HCT116 (cell line): ENCODE measurements around the gene TLN1. TPM values are rescaled to one million over a fixed set of nuclear protein-coding genes. Genes with fewer than 3 reads are reported as not detected.

Source experiments
- ATAC-seq: fragments of 200-7000 bp; cut with Tn5 transposase; 2 replicates; pipeline ENCODE4 v1.9.1; 2020; ENCODE audit warnings: mild to moderate bottlenecking, moderate library complexity
- BruUV-seq: library from RNA; stranded (reverse); fragments of 400-500 nt; replicated peaks from 2 replicates; lab custom pipeline; 2021; lab: Mats Ljungman, UMichigan
- CTCF ChIA-PET: fragments of 300-600 bp; sonication (Branson Sonifier 250); formaldehyde crosslinking; loops from one replicate; lab custom pipeline; 2021; ENCODE audit warnings: antibody characterized with exemption; lab: Charles Lee
- POLR2A ChIA-PET: fragments of 300-600, 350-600 bp; sonication (Branson Sonifier 250); formaldehyde crosslinking; loops from one replicate; lab custom pipeline; 2021; ENCODE audit warnings: antibody characterized with exemption; lab: Charles Lee
- RAD21 ChIA-PET, 2 experiments: fragments of 300-600 bp; sonication (Branson Sonifier 250); formaldehyde crosslinking; loops; one replicate each; lab custom pipeline; 2023; ENCODE audit warnings: low total read pairs in 2 of 2; ENCODE audit not compliant: uncharacterized antibody in 2 of 2, unreplicated experiment in 2 of 2, low non-redundant PET in 1 of 2; lab: Charles Lee
- DNase-seq: peaks from one replicate; pipeline ENCODE4 v3.0.0-alpha.2; 2010; ENCODE audit warnings: low read depth, low spot score
- H2AFZ ChIP-seq: fragments of 200-600 bp; shearing (Covaris generic), sonication (generic); 2 replicates; pipeline ENCODE4 v1.6.1; 2017; ENCODE audit warnings: low read depth, mixed run types, mixed read lengths, antibody characterized with exemption, low read length; ENCODE audit not compliant: poor library complexity, severe bottlenecking
- H3K27ac ChIP-seq: 2 replicates; pipeline ENCODE4 v1.5.1; 2012; ENCODE audit warnings: low read depth, low read length
- H3K27me3 ChIP-seq: fragments of 200-600 bp; sonication (generic); 2 replicates; pipeline ENCODE4 v1.6.1; 2016; ENCODE audit warnings: mixed run types, low read length, mixed read lengths; ENCODE audit not compliant: insufficient read depth
- H3K36me3 ChIP-seq, 2 experiments: fragments of 200-500 bp in 1 of 2; fragments of 200-600 bp in 1 of 2; sonication (Bioruptor generic) in 1 of 2; sonication (generic) in 1 of 2; 2 replicates each; pipeline versions ENCODE4 v1.5.1 to v1.6.1; 2014 to 2016; ENCODE audit warnings: low read length in 2 of 2, inconsistent platforms in 1 of 2, mixed read lengths in 1 of 2, mixed run types in 1 of 2; ENCODE audit not compliant: insufficient read depth in 2 of 2, control insufficient read depth in 1 of 2
- H3K4me1 ChIP-seq, 2 experiments: fragments of 200-600 bp in 1 of 2; sonication (generic) in 1 of 2; 2 replicates each; pipeline versions ENCODE4 v1.5.1 to v1.6.1; 2012 to 2017; ENCODE audit warnings: low read length in 2 of 2, inconsistent platforms in 1 of 2, mild to moderate bottlenecking in 1 of 2, mixed read lengths in 1 of 2, mixed run types in 1 of 2, moderate library complexity in 1 of 2; ENCODE audit not compliant: insufficient read depth in 2 of 2, control insufficient read depth in 1 of 2
- H3K4me2 ChIP-seq: fragments of 200-600 bp; sonication (generic); 2 replicates; pipeline ENCODE4 v1.6.1; 2017; ENCODE audit warnings: mixed run types, low read length, mixed read lengths
- H3K4me3 ChIP-seq, 2 experiments: fragments of 200-600 bp in 1 of 2; sonication (generic) in 1 of 2; replicated peaks in 1 of 2; 2 replicates each; pipeline ENCODE4 v1.5.1; 2011 to 2016; ENCODE audit warnings: low read length in 2 of 2, control low read depth in 1 of 2, low read depth in 1 of 2, mild to moderate bottlenecking in 1 of 2, mixed read lengths in 1 of 2, mixed run types in 1 of 2
- H3K79me2 ChIP-seq: fragments of 200-600 bp; sonication (generic); 2 replicates; pipeline ENCODE4 v1.6.1; 2017; ENCODE audit warnings: mild to moderate bottlenecking, mixed run types, low read length, moderate library complexity, mixed read lengths; ENCODE audit not compliant: insufficient read depth
- H3K9ac ChIP-seq: fragments of 200-600 bp; sonication (generic); 2 replicates; pipeline ENCODE4 v1.6.1; 2016; ENCODE audit warnings: low read length, mixed read lengths
- H3K9me2 ChIP-seq: fragments of 200-600 bp; sonication (generic), shearing (Covaris generic); 2 replicates; pipeline ENCODE4 v1.6.1; 2017; ENCODE audit warnings: mixed run types, mild to moderate bottlenecking, moderate library complexity; ENCODE audit not compliant: insufficient read depth
- H3K9me3 ChIP-seq, 2 experiments: fragments of 200-500 bp in 1 of 2; fragments of 200-600 bp in 1 of 2; sonication (Bioruptor generic) in 1 of 2; sonication (generic) in 1 of 2; 2 replicates each; pipeline ENCODE4 v1.6.1; 2014 to 2017; ENCODE audit warnings: low read length in 2 of 2, mixed read lengths in 2 of 2, inconsistent platforms in 1 of 2, low read depth in 1 of 2, mild to moderate bottlenecking in 1 of 2, mixed run types in 1 of 2, moderate library complexity in 1 of 2; ENCODE audit not compliant: control insufficient read depth in 1 of 2, insufficient read depth in 1 of 2
- H4K20me1 ChIP-seq: fragments of 200-600 bp; sonication (generic), shearing (Covaris generic); 2 replicates; pipeline ENCODE4 v1.6.1; 2017; ENCODE audit warnings: mixed run types, mild to moderate bottlenecking, moderate library complexity; ENCODE audit not compliant: insufficient read depth
- CBX3 ChIP-seq: IDR thresholded peaks from 2 replicates; pipeline ENCODE4 v1.6.1; 2012; ENCODE audit warnings: low read depth
- JUND ChIP-seq: IDR thresholded peaks from 2 replicates; pipeline ENCODE4 v1.6.1; 2012
- POLR2A ChIP-seq: IDR thresholded peaks from 2 replicates; pipeline ENCODE4 v1.7.0; 2011; ENCODE audit warnings: borderline replicate concordance; ENCODE audit not compliant: insufficient read depth, insufficient read length; ENCODE audit errors: extremely low read depth
- RAD21 ChIP-seq: IDR thresholded peaks from 2 replicates; pipeline ENCODE4 v1.6.1; 2012; ENCODE audit warnings: low read depth, mild to moderate bottlenecking
- SP1 ChIP-seq: IDR thresholded peaks from 2 replicates; pipeline ENCODE4 v1.6.1; 2012; ENCODE audit warnings: low read depth
- SRF ChIP-seq: IDR thresholded peaks from 2 replicates; pipeline ENCODE4 v1.6.1; 2012; ENCODE audit warnings: low read depth
- TCF7L2 ChIP-seq: IDR thresholded peaks from 2 replicates; pipeline ENCODE4 v1.7.0; 2011; ENCODE audit warnings: borderline replicate concordance, inconsistent platforms; ENCODE audit not compliant: insufficient read depth, insufficient read length; ENCODE audit errors: extremely low read depth
- YY1 ChIP-seq: IDR thresholded peaks from 2 replicates; pipeline ENCODE4 v1.6.1; 2011; ENCODE audit warnings: low read length, low read depth, moderate library complexity, mild to moderate bottlenecking; ENCODE audit not compliant: insufficient replicate concordance; ENCODE audit errors: extremely low read depth
- ZFX ChIP-seq: fragments of 450-650 bp; IDR thresholded peaks from 2 replicates; pipeline ENCODE4 v1.6.1; 2017
- intact Hi-C: fragments of 100-400 bp; cut with micrococcal nuclease; formaldehyde crosslinking; loops from 2 replicates; pipeline ENCODE4 v1.10.0; 2022
- total RNA-seq: library from RNA; stranded (reverse); gene quantifications from one replicate; pipeline ENCODE4 v1.2.1, GENCODE V29; 2021; ENCODE audit not compliant: unreplicated experiment
- TF ChIP-seq, protein P1 (sequence below): IDR thresholded peaks from 2 replicates; pipeline ENCODE4 v1.6.1; 2012
- TF ChIP-seq, protein P2 (sequence below): IDR thresholded peaks from 2 replicates; pipeline ENCODE4 v1.6.1; 2012
- TF ChIP-seq, protein P3 (sequence below): IDR thresholded peaks from 2 replicates; pipeline ENCODE4 v1.6.1; 2011; ENCODE audit warnings: mild to moderate bottlenecking, low read length, moderate library complexity; ENCODE audit not compliant: insufficient replicate concordance; ENCODE audit errors: extremely low read depth

The TLN1 gene
- total RNA-seq, 1 experiment from 2014 or later: 144 TPM

DNA sequence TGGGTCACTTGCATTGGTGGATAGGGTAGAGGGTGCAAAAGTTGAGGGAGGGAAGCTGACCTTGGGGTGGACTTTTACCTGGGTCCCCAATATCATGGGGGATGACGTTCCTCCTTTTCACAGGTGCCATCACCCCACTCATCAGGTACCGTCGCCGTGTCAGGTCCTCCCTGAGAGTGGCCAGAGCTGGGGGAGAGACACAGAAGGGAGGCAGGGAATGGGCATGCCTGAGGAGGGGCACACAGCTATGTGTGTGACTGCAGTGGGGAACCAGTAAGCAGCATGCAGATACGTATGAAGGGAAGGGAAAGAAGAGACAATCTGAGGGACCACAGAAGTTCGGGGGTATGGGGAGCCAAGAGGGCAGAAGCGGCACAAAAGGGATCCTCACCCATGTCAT, 6.9 kb upstream of the TLN1 start:
- DNase-seq (no peak), ATAC-seq (no peak)
- intact Hi-C loops: no loop called here
- H3K4me1 ChIP-seq: peaks cover 4 to 5% of the 10 kb centered on the region in 2 experiments
- ChIA-PET POLR2A (no interaction called here), RAD21 (no interaction called here)
- H3K79me2 ChIP-seq: peaks cover 22% of the 10 kb centered on the region; the same call in 1 of the 2 replicates
- no peak overlapping the region for H3K4me2 ChIP-seq
- no peaks in the 10 kb centered on the region for H3K9me3 ChIP-seq
- H3K27ac ChIP-seq: no peak overlapping the region
- peaks cover 59 to 71% of the 10 kb centered on the region in 2 experiments for H3K36me3 ChIP-seq
- H3K9me2 ChIP-seq: no peaks in the 10 kb centered on the region
- no TSS peak for BruUV-seq
- TF ChIP-seq, protein P1, sequence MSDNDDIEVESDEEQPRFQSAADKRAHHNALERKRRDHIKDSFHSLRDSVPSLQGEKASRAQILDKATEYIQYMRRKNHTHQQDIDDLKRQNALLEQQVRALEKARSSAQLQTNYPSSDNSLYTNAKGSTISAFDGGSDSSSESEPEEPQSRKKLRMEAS: no peak
- TF ChIP-seq, all 23 proteins: peak for 0
- CTCF ChIA-PET: no interaction called here
- no peaks in the 10 kb centered on the region for H3K27me3 ChIP-seq
- no peaks in the 10 kb centered on the region for H4K20me1 ChIP-seq
- H3K9ac ChIP-seq: no peak overlapping the region
- no peak overlapping the region for H2AFZ ChIP-seq
- H3K4me3 ChIP-seq: no peak overlapping the region

DNA sequence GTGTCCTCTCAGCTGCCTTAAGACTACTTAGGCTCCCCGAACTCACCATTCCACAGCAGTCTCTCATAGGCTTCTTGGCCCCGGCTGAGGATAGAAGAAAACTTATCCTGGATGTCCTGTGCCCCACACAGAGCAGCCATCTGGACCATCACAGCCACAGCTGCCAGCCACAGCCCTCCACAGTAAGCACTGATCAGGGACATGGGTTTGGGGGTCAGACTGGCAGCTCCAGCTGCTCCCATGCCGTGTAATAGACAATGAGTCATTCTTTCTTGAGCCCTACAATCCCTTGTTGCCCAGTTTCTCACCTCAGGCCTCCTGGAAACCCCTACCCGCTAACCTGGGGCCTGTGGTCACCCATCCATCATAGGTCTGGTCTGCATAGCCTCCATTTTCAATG, 6.2 kb upstream of the TLN1 start:
- CTCF ChIA-PET: interaction anchor here (0.9 kb wide), 1 partner anchor 77 kb away, joined by 3 read pairs; no protein-coding TSS in a partner anchor
- no peak overlapping the region for H3K27ac ChIP-seq
- TF ChIP-seq POLR2A (no peak), ZFX (no peak), JUND (no peak), TCF7L2 (no peak), SP1 (no peak), CBX3 (no peak), YY1 (no peak), RAD21 (no peak), SRF (no peak)
- TF ChIP-seq, protein P2, sequence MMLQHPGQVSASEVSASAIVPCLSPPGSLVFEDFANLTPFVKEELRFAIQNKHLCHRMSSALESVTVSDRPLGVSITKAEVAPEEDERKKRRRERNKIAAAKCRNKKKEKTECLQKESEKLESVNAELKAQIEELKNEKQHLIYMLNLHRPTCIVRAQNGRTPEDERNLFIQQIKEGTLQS: no peak
- TF ChIP-seq, protein P1: no peak
- TF ChIP-seq, protein P3, sequence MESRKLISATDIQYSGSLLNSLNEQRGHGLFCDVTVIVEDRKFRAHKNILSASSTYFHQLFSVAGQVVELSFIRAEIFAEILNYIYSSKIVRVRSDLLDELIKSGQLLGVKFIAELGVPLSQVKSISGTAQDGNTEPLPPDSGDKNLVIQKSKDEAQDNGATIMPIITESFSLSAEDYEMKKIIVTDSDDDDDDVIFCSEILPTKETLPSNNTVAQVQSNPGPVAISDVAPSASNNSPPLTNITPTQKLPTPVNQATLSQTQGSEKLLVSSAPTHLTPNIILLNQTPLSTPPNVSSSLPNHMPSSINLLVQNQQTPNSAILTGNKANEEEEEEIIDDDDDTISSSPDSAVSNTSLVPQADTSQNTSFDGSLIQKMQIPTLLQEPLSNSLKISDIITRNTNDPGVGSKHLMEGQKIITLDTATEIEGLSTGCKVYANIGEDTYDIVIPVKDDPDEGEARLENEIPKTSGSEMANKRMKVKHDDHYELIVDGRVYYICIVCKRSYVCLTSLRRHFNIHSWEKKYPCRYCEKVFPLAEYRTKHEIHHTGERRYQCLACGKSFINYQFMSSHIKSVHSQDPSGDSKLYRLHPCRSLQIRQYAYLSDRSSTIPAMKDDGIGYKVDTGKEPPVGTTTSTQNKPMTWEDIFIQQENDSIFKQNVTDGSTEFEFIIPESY: no peak
- TF ChIP-seq, all 23 proteins: peak for 0
- DNase-seq (no peak), ATAC-seq (no peak)
- no peaks in the 10 kb centered on the region for H3K27me3 ChIP-seq
- no peaks in the 10 kb centered on the region for H4K20me1 ChIP-seq
- TSS peak; percentile 2 for BruUV-seq
- H3K36me3 ChIP-seq: peaks cover 52 to 64% of the 10 kb centered on the region in 2 experiments
- peaks cover 10 to 12% of the 10 kb centered on the region in 2 experiments for H3K4me1 ChIP-seq
- H2AFZ ChIP-seq: no peak overlapping the region
- no peaks in the 10 kb centered on the region for H3K9me2 ChIP-seq
- H3K79me2 ChIP-seq: peaks cover 24% of the 10 kb centered on the region
- ChIA-PET RAD21 (no interaction called here), POLR2A (no interaction called here)
- H3K4me2 ChIP-seq: no peak overlapping the region
- intact Hi-C loops: no loop called here
- H3K9ac ChIP-seq: no peak overlapping the region
- H3K4me3 ChIP-seq: no peak overlapping the region
- H3K9me3 ChIP-seq: no peaks in the 10 kb centered on the region
